GM18858 (cell line): Measurements from ENCODE around the gene MSRB3.
"Not testable (repeated sequence)": the region's sequence is repeated elsewhere in the genome, so short reads cannot be mapped to it uniquely, and the experiment has no call there.

ENCODE experiments used
- ATAC-seq: cut with Tn5 transposase; IDR thresholded peaks from one replicate; pipeline ENCODE4 v1.9.1; 2021; ENCODE audit not compliant: unreplicated experiment

MSRB3 gene

GRCh38 chr12:65287426-65287825 lies 8.9 kb downstream of the MSRB3 start:
- no peak for ATAC-seq

- ATAC-seq: no peak
These were observed 13.8 kb downstream of the MSRB3 start for GRCh38 chr12:65292241-65292640.

GRCh38 chr12:65293735-65294134 lies 15.3 kb downstream of the MSRB3 start:
- ATAC-seq: no peak

GRCh38 chr12:65294641-65295262 lies 16.3 kb downstream of the MSRB3 start:
- ATAC-seq: no peak

GRCh38 chr12:65296508-65297265 lies 18.2 kb downstream of the MSRB3 start:
- ATAC-seq: no peak

GRCh38 chr12:65300097-65300496 lies 21.6 kb downstream of the MSRB3 start:
- ATAC-seq: no peak

GRCh38 chr12:65300679-65301349 lies 22.3 kb downstream of the MSRB3 start:
- no peak for ATAC-seq

- ATAC-seq: no peak
These were observed 24.4 kb downstream of the MSRB3 start for GRCh38 chr12:65302891-65303290.

GRCh38 chr12:65305346-65305950 lies 27.0 kb downstream of the MSRB3 start:
- no peak for ATAC-seq

- ATAC-seq: no peak
These were observed 28.1 kb downstream of the MSRB3 start for GRCh38 chr12:65306366-65307168.

- ATAC-seq: no peak
These were observed 28.7 kb downstream of the MSRB3 start for GRCh38 chr12:65307169-65307501.

- no peak for ATAC-seq
These were observed 29.5 kb downstream of the MSRB3 start for GRCh38 chr12:65308006-65308405.

- ATAC-seq: no peak
These were observed 30.2 kb downstream of the MSRB3 start for GRCh38 chr12:65308601-65309071.

- no peak for ATAC-seq
These were observed 32.8 kb downstream of the MSRB3 start for GRCh38 chr12:65311260-65311659.

GRCh38 chr12:65313719-65314317 lies 35.3 kb downstream of the MSRB3 start:
- no peak for ATAC-seq

- ATAC-seq: not testable (repeated sequence)
These were observed 36.8 kb downstream of the MSRB3 start for GRCh38 chr12:65315238-65315637.

GRCh38 chr12:65318186-65318685 lies 39.8 kb downstream of the MSRB3 start:
- no peak for ATAC-seq

- no peak for ATAC-seq
These were observed 41.3 kb downstream of the MSRB3 start for GRCh38 chr12:65319688-65320200.

- no peak for ATAC-seq
These were observed 44.6 kb downstream of the MSRB3 start for GRCh38 chr12:65323070-65323469.

GRCh38 chr12:65324056-65324455 lies 45.6 kb downstream of the MSRB3 start:
- no peak for ATAC-seq
